ENCODE data around the gene ANTXRL.
"Not testable (repeated sequence)": the region's sequence is repeated elsewhere in the genome, so short reads cannot be mapped to it uniquely, and the experiment has no call there.

Gene ANTXRL

DNA sequence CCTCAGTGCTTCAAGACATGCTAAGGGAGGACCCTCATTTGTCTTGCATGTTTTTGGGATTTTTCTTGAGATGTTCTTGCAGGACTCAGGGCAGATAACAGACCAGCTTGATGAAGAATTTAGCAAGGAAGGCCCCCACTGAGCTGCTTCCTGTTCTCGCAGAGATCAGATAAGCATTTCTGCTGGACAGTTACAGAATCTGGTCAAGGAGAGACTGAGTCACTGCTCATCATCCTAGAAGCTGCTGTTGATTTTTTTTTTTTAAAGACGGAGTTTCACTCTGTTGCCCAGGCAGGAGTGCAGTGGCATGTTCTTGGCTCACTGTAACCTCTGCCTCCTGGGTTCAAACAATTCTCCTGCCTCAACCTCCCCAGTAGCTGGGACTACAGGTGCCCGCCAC, 87.6 kb downstream of the ANTXRL start:
- not testable (repeated sequence) for DNase-seq

- DNase-seq, result not testable (repeated sequence)
Observed at GRCh38 chr10:46375406-46375805, 88.6 kb downstream of the ANTXRL start, which contains the start of gene ANXA8L1. Gene ANXA8L1 (plus strand): TSS chr10:46375776. CDS start chr10:46375852, 76 bp downstream.

DNA sequence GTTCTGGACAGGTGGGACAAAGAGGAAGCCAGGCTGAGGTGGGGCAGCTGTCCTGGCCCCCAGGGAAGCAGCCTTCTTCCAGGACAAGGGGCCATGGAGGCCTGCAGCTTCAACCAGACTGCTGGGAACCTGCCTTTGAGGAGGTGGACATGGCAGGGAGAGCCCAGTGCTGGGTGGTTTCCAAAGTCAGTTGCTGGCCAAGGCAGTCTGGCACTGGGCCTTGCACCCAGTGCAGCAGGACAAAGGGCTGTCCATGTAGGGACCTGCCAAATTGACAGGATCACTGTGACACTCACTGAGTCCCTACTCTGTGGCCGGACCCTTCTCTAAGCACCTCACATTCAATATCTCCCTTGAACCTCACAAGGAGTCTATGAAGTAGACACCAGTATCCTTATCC, 90.2 kb downstream of the ANTXRL start:
- DNase-seq, result not testable (repeated sequence)

DNA sequence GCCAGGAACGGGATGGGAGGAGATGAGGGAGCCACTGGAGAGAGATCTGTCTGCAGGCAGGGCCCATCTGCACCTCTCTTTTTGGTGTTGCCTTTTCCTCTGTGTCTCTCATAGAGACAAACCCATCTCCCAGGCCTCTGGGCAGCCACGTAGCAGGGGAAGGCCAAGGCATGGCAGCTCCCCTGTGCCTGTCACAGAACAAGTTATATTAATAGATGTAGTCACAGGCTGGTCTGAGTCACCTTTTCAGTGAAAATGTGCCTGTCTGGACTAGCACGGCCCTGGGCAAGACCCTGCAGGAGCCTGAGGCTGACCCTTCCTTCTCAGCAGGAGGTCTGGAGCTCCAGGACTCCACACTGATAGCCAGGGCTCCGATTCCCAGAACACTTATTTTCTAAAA, 90.9 kb downstream of the ANTXRL start:
- not testable (repeated sequence) for DNase-seq

GRCh38 chr10:46378108-46378507, 91.3 kb downstream of the ANTXRL start:
- not testable (repeated sequence) for DNase-seq

DNA sequence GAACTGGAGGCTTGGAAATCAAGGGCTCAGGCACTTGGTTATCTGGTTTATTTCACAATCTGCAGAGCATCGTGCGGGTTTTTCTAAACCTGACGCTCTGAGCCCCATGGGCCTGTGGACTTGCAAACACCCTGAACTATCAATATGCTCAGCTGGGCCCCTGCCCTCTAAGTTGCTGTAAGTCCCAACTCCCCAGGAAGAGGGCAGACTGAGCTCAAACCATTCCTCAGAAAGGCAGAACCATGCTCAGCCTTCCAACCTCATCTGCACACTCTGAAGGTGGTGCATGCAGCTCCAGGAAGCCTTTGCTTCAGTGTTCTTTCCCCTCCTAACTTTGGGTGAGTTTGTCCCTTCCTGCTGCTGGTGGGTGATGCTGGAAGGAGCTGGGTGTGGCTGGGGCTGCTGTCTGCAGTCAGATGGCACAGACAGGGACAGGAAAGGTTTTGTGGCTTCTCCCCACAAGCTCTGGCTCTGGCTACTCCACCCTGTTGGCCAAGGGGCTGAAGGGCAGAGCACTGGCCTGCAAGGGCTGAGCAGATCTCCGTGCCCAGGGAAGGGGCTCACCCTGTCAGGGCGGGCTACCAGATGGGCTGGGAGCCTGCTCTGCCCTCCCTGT, 92.5 kb downstream of the ANTXRL start:
- not testable (repeated sequence) for DNase-seq

All from NCI-H82 (cell line).